BJ (cell line): ENCODE measurements around the gene SLC19A2. TPM values are rescaled to one million over a fixed set of nuclear protein-coding genes. Genes with fewer than 3 reads are reported as not detected.
"Not testable (repeated sequence)": the region's sequence is repeated elsewhere in the genome, so short reads cannot be mapped to it uniquely, and the experiment has no call there.

Experiments
- CTCF ChIA-PET: fragments of 350-600 bp; formaldehyde crosslinking; extraction: SDS; loops from one replicate; lab custom pipeline; 2021; ENCODE audit warnings: antibody characterized with exemption, inconsistent platforms; lab: Yijun Ruan, JAX
- POLR2A ChIA-PET: fragments of 300-600 bp; sonication (Branson Sonifier 250); formaldehyde crosslinking; extraction: SDS; loops from one replicate; lab custom pipeline; 2021; ENCODE audit warnings: antibody characterized with exemption; lab: Charles Lee
- DNase-seq: peaks from one replicate; pipeline ENCODE4 v3.0.0-alpha.2; 2011; ENCODE audit warnings: low read depth
- H3K27me3 ChIP-seq: 2 replicates; pipeline ENCODE4 v1.6.0; 2011; ENCODE audit warnings: low read length; ENCODE audit not compliant: control insufficient read depth, insufficient read depth
- H3K36me3 ChIP-seq: 2 replicates; pipeline ENCODE4 v1.5.1; 2011; ENCODE audit warnings: low read length; ENCODE audit not compliant: control insufficient read depth, insufficient read depth
- H3K4me3 ChIP-seq: 2 replicates; pipeline ENCODE4 v1.5.1; 2011; ENCODE audit warnings: low read depth, mild to moderate bottlenecking, control low read depth, low read length
- CTCF ChIP-seq: IDR thresholded peaks from 2 replicates; pipeline ENCODE4 v1.5.1; 2011; ENCODE audit warnings: low read depth, mild to moderate bottlenecking, control low read depth, inconsistent platforms, low read length, moderate library complexity; ENCODE audit not compliant: insufficient read depth
- polyA minus RNA-seq: library from RNA; depleted of rRNA, polyadenylated mRNA; stranded (reverse); fragments of >200 nt; gene quantifications from 2 replicates; pipeline ENCODE4 v1.2.3, GENCODE V29; 2011; rRNA and poly(A)+ RNA removed
- polyA plus RNA-seq: library from polyadenylated mRNA; depleted of rRNA; stranded (reverse); fragments of >200 nt; gene quantifications from 2 replicates; pipeline ENCODE4 v1.2.3, GENCODE V29; 2011; rRNA removed

SLC19A2 gene
- polyA plus RNA-seq = 3.3 and 4.9 TPM in 2 replicates
- 3.4 and 3.6 TPM in 2 replicates for polyA minus RNA-seq

GRCh38 chr1:169485431-169486280 lies at the start of gene SLC19A2:
Gene SLC19A2 (minus strand): TSS chr1:169485944. CDS start chr1:169485766, 178 bp downstream.
- ChIA-PET POLR2A (interaction anchor here (0.7 kb wide), 1 partner anchor 9 kb away, joined by 5 read pairs; no protein-coding TSS in a partner anchor), CTCF (interaction anchor here (1.0 to 1.2 kb wide), 2 partner anchors 26 to 63 kb away, joined by 3 to 4 read pairs; no protein-coding TSS in a partner anchor)
- no peaks in the 10 kb centered on the region for H3K36me3 ChIP-seq
- DNase-seq = peak; percentile 96
- peak within 1 kb of the TSS; percentile 86 for H3K4me3 ChIP-seq
- TF ChIP-seq CTCF = peak; percentile 36; the same call in 1 of the 2 replicates
- no peaks in the 10 kb centered on the region for H3K27me3 ChIP-seq

- Histone ChIP-seq H3K36me3 (no peaks in the 10 kb centered on the region), H3K4me3 (no peak overlapping the region), H3K27me3 (peaks cover 1% of the 10 kb centered on the region; the same call in 1 of the 2 replicates)
- POLR2A ChIA-PET = no interaction called here
- TF ChIP-seq CTCF = no peak
- CTCF ChIA-PET = interaction anchor here (1.2 kb wide), 1 partner anchor 19 kb away, joined by 3 read pairs; no protein-coding TSS in a partner anchor
- DNase-seq = no peak
These were observed 48.9 kb upstream of the SLC19A2 start for GRCh38 chr1:169534653-169535052.

GRCh38 chr1:169533528-169534190 lies 47.9 kb upstream of the SLC19A2 start:
- H3K27me3 ChIP-seq, H3K4me3 ChIP-seq, H3K36me3 ChIP-seq, POLR2A ChIA-PET, DNase-seq: not testable (repeated sequence)
- CTCF ChIA-PET = interaction anchor here (0.7 kb wide), 1 partner anchor 12 kb away, joined by 4 read pairs; no protein-coding TSS in a partner anchor

- CTCF ChIA-PET = interaction anchor here (1.0 to 1.5 kb wide), 2 partner anchors 14 to 16 kb away, joined by 3 to 4 read pairs; no protein-coding TSS in a partner anchor
These were observed 44.7 kb upstream of the SLC19A2 start for GRCh38 chr1:169530448-169530847.

More at GRCh38 chr1:169530448-169530847, 44.7 kb upstream of the SLC19A2 start:
- H3K27me3 ChIP-seq = peaks cover 1% of the 10 kb centered on the region; the same call in 1 of the 2 replicates
- no peak for DNase-seq
- POLR2A ChIA-PET = interaction anchor here (0.6 kb wide), 1 partner anchor 13 kb away, joined by 3 read pairs; no protein-coding TSS in a partner anchor
- no peaks in the 10 kb centered on the region for H3K36me3 ChIP-seq
- no peak for TF ChIP-seq CTCF
- no peak overlapping the region for H3K4me3 ChIP-seq
